ENCODE data around the gene TEC. TPM values are rescaled to one million over a fixed set of nuclear protein-coding genes. Genes with fewer than 3 reads are reported as not detected.
"Not testable (repeated sequence)": the region's sequence is repeated elsewhere in the genome, so short reads cannot be mapped to it uniquely, and the experiment has no call there.

Gene TEC
- polyA plus RNA-seq: 4.0 TPM

GRCh38 chr4:48268956-48269860 is at the start of gene TEC:
TEC (minus strand) TSS chr4:48269838; CDS start chr4:48228614, 41,224 bp downstream.
- Mint-ChIP-seq H3K4me1 (peaks cover 24 to 27% (median 25%) of the 10 kb centered on the region in 3 donors), H3K36me3 (peaks cover 4% of the 10 kb centered on the region), H3K27me3 (no peaks in the 10 kb centered on the region), H3K27ac (peak within 1 kb of the TSS; percentile 92 to 95 (median 94)), H3K9me3 (no peaks in the 10 kb centered on the region), H3K4me3 (peak within 1 kb of the TSS; percentile 94 to 99 (median 98))

GRCh38 chr4:48315728-48316630 is 46.3 kb upstream of the TEC start:
- no peak overlapping the region for H3K27ac Mint-ChIP-seq

GRCh38 chr4:48314746-48315145 is 45.1 kb upstream of the TEC start:
- H3K4me1 Mint-ChIP-seq, H3K9me3 Mint-ChIP-seq, H3K36me3 Mint-ChIP-seq, H3K4me3 Mint-ChIP-seq, H3K27me3 Mint-ChIP-seq, H3K27ac Mint-ChIP-seq: not testable (repeated sequence)

More at GRCh38 chr4:48315728-48316630, 46.3 kb upstream of the TEC start:
- Mint-ChIP-seq H3K36me3 (no peaks in the 10 kb centered on the region), H3K4me1 (peaks cover 0 to 5% (median 0%) of the 10 kb centered on the region in 3 donors), H3K27me3 (no peaks in the 10 kb centered on the region), H3K9me3 (peaks cover 0 to 3% (median 0%) of the 10 kb centered on the region in 3 donors), H3K4me3 (no peak overlapping the region)

GRCh38 chr4:48311896-48312295 is 42.3 kb upstream of the TEC start:
- H3K36me3 Mint-ChIP-seq: no peaks in the 10 kb centered on the region
- no peak overlapping the region for H3K27ac Mint-ChIP-seq
- peaks cover 0 to 5% (median 0%) of the 10 kb centered on the region in 3 donors for H3K4me1 Mint-ChIP-seq
- H3K4me3 Mint-ChIP-seq: no peak overlapping the region
- peaks cover 0 to 3% (median 0%) of the 10 kb centered on the region in 3 donors for H3K9me3 Mint-ChIP-seq
- H3K27me3 Mint-ChIP-seq: no peaks in the 10 kb centered on the region

GRCh38 chr4:48308901-48309300 is 39.3 kb upstream of the TEC start:
- no peak overlapping the region for H3K27ac Mint-ChIP-seq
- H3K9me3 Mint-ChIP-seq: peaks cover 0 to 3% (median 0%) of the 10 kb centered on the region in 3 donors
- H3K36me3 Mint-ChIP-seq: no peaks in the 10 kb centered on the region
- H3K27me3 Mint-ChIP-seq: no peaks in the 10 kb centered on the region
- no peak overlapping the region for H3K4me3 Mint-ChIP-seq
- no peaks in the 10 kb centered on the region for H3K4me1 Mint-ChIP-seq

GRCh38 chr4:48307528-48307927 is 37.9 kb upstream of the TEC start:
- Mint-ChIP-seq H3K4me1 (no peaks in the 10 kb centered on the region), H3K27ac (no peak overlapping the region), H3K4me3 (no peak overlapping the region), H3K27me3 (no peaks in the 10 kb centered on the region), H3K9me3 (no peaks in the 10 kb centered on the region), H3K36me3 (no peaks in the 10 kb centered on the region)

- H3K4me1 Mint-ChIP-seq: no peaks in the 10 kb centered on the region
- no peak overlapping the region for H3K4me3 Mint-ChIP-seq
- no peak overlapping the region for H3K27ac Mint-ChIP-seq
- no peaks in the 10 kb centered on the region for H3K27me3 Mint-ChIP-seq
- no peaks in the 10 kb centered on the region for H3K36me3 Mint-ChIP-seq
- no peaks in the 10 kb centered on the region for H3K9me3 Mint-ChIP-seq
Observed at GRCh38 chr4:48305508-48305907, 35.9 kb upstream of the TEC start.

- no peak overlapping the region for H3K4me3 Mint-ChIP-seq
- peaks cover 3% of the 10 kb centered on the region for H3K27me3 Mint-ChIP-seq
- no peaks in the 10 kb centered on the region for H3K36me3 Mint-ChIP-seq
- H3K4me1 Mint-ChIP-seq: peaks cover 0 to 4% (median 3%) of the 10 kb centered on the region in 3 donors
- no peaks in the 10 kb centered on the region for H3K9me3 Mint-ChIP-seq
- no peak overlapping the region for H3K27ac Mint-ChIP-seq
Observed at GRCh38 chr4:48300004-48300403, 30.4 kb upstream of the TEC start.

GRCh38 chr4:48299560-48299959 is 29.9 kb upstream of the TEC start:
- no peak overlapping the region for H3K27ac Mint-ChIP-seq
- H3K4me1 Mint-ChIP-seq: peaks cover 3 to 4% (median 3%) of the 10 kb centered on the region in 3 donors
- H3K27me3 Mint-ChIP-seq: peaks cover 3% of the 10 kb centered on the region
- H3K4me3 Mint-ChIP-seq: no peak overlapping the region
- H3K9me3 Mint-ChIP-seq: no peaks in the 10 kb centered on the region
- H3K36me3 Mint-ChIP-seq: no peaks in the 10 kb centered on the region

- no peak overlapping the region for H3K4me3 Mint-ChIP-seq
- no peak overlapping the region for H3K27ac Mint-ChIP-seq
- peaks cover 0 to 2% (median 0%) of the 10 kb centered on the region in 3 donors for H3K9me3 Mint-ChIP-seq
- H3K27me3 Mint-ChIP-seq: peaks cover 3% of the 10 kb centered on the region
- H3K36me3 Mint-ChIP-seq: no peaks in the 10 kb centered on the region
- peaks cover 3 to 4% (median 3%) of the 10 kb centered on the region in 3 donors for H3K4me1 Mint-ChIP-seq
Observed at GRCh38 chr4:48297256-48297846, 27.7 kb upstream of the TEC start.

GRCh38 chr4:48296365-48296764 is 26.7 kb upstream of the TEC start:
- Mint-ChIP-seq H3K9me3 (peaks cover 0 to 2% (median 0%) of the 10 kb centered on the region in 3 donors), H3K27ac (peak overlapping the region in 1 of 3 donors; percentile 81), H3K27me3 (peaks cover 3% of the 10 kb centered on the region), H3K4me3 (peak overlapping the region in 3 of 4 donors; percentile 29 to 84 (median 76)), H3K4me1 (peaks cover 3 to 4% (median 3%) of the 10 kb centered on the region in 3 donors), H3K36me3 (no peaks in the 10 kb centered on the region)

GRCh38 chr4:48295116-48295515 is 25.5 kb upstream of the TEC start:
- H3K9me3 Mint-ChIP-seq: peaks cover 0 to 2% (median 0%) of the 10 kb centered on the region in 3 donors
- peaks cover 3% of the 10 kb centered on the region for H3K27me3 Mint-ChIP-seq
- H3K27ac Mint-ChIP-seq: no peak overlapping the region
- no peaks in the 10 kb centered on the region for H3K36me3 Mint-ChIP-seq
- H3K4me1 Mint-ChIP-seq: peaks cover 3 to 6% (median 6%) of the 10 kb centered on the region in 3 donors
- no peak overlapping the region for H3K4me3 Mint-ChIP-seq

GRCh38 chr4:48292218-48292790 is 22.7 kb upstream of the TEC start:
- H3K36me3 Mint-ChIP-seq, H3K4me3 Mint-ChIP-seq, H3K9me3 Mint-ChIP-seq, H3K27me3 Mint-ChIP-seq, H3K4me1 Mint-ChIP-seq: not testable (repeated sequence)
- H3K27ac Mint-ChIP-seq: peak overlapping the region in 1 of 3 donors; percentile 53

GRCh38 chr4:48290146-48290772 is 20.6 kb upstream of the TEC start:
- no peak overlapping the region for H3K27ac Mint-ChIP-seq
- H3K27me3 Mint-ChIP-seq: peaks cover under 1% of the 10 kb centered on the region
- peaks cover 2 to 3% (median 3%) of the 10 kb centered on the region in 3 donors for H3K4me1 Mint-ChIP-seq
- no peaks in the 10 kb centered on the region for H3K36me3 Mint-ChIP-seq
- H3K4me3 Mint-ChIP-seq: no peak overlapping the region
- H3K9me3 Mint-ChIP-seq: peaks cover 0 to 4% (median 0%) of the 10 kb centered on the region in 3 donors

Measured in IgD-negative memory B cell (primary cell).